GM13977 (cell line): ENCODE data around the gene RIMS4.

Experiments used
- DNase-seq: peaks from one replicate; pipeline ENCODE4 v3.0.0; 2012; ENCODE audit warnings: low spot score
- CTCF ChIP-seq: IDR thresholded peaks from 2 replicates; pipeline ENCODE4 v1.5.1; 2012; ENCODE audit warnings: mild to moderate bottlenecking, control low read depth; ENCODE audit not compliant: insufficient read depth; ENCODE audit errors: extremely low read depth, missing control alignments
- in situ Hi-C: fragments of 300-500 bp; cut with MboI; formaldehyde crosslinking; loops from one replicate; pipeline ENCODE4 v1.12.0; 2022; ENCODE audit warnings: low sequenced_read_pairs, low pct_unique_long_range_greater_than_20kb, mixed read lengths, inconsistent platforms; ENCODE audit not compliant: unreplicated experiment

Gene RIMS4

GRCh38 chr20:44727651-44728050, 82.7 kb downstream of the RIMS4 start:
- DNase-seq: no peak
- in situ Hi-C loops: no loop called here
- TF ChIP-seq CTCF: no peak

GRCh38 chr20:44727039-44727438, 83.3 kb downstream of the RIMS4 start:
- DNase-seq: no peak
- TF ChIP-seq CTCF: no peak
- in situ Hi-C loops: no loop called here

DNA sequence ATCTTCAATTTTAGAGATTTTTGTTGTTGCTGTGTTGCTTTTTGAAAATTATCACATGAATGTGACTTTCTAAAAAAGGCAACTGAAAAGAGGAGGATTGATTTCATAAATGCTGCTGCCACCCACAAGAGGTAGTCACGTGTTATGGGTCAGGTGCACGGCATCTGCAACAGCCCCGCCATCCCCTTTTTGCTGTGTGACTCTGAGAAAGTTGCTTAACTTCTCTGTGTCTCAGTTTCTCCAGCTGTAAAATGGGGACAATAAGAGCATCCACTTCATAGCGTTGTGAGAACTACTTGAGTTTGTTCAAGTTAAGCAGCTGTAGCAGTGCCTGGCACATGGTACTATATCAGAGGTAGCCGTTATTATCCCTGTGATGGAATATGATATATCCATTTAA, 84.5 kb downstream of the RIMS4 start:
- TF ChIP-seq CTCF: no peak
- in situ Hi-C loops: no loop called here
- no peak for DNase-seq

DNA sequence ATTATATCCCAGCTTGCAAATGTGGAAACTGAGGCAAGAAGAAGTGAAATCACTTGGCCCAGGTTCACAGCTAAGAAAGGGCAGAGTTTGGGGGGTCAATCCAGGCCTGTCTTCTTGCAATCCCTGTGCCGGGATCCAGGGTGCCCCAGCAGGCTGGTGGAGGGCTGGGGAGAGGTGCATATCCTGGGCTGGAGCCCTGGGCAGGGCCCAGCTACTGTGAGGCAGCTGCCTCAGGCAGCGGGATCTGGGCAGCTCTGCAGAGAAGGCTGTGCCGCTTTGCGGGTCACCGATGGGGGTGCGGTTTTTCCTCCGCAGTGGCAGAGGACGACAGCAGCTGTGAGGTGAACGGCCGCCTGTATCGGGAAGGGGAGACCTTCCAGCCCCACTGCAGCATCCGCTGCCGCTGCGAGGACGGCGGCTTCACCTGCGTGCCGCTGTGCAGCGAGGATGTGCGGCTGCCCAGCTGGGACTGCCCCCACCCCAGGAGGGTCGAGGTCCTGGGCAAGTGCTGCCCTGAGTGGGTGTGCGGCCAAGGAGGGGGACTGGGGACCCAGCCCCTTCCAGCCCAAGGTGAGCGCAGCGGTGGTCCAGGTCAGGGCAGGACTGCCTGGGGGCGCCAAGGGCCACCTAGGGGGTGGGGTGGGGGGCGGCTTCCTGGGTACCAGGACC, 85.8 kb downstream of the RIMS4 start:
- in situ Hi-C loops: no loop called here
- TF ChIP-seq CTCF: no peak

GRCh38 chr20:44723798-44724362, 86.5 kb downstream of the RIMS4 start:
- no peak for TF ChIP-seq CTCF
- in situ Hi-C loops: no loop called here
- no peak for DNase-seq

More for the DNA sequence above, 85.8 kb downstream of the RIMS4 start:
- no peak for DNase-seq

DNA sequence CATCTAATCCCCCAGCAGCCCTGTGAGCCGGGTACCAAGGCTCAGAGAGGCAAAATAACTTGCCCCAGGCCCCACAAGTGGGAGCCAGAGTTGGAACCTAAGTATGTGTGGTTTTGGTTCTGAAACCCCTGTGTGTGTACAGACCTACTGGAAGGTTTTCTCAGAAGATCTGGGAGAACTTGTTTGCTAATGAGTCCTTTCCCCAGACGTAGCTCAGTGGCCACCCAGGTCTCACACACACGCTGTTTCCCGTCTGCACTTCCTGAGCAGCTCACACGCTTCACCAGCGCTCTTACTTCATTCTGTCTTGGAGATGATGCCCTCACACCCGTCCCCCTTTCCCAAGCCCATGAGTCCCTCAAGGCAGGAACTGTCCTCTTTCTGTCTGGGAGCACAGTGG, 87.0 kb downstream of the RIMS4 start:
- no peak for TF ChIP-seq CTCF
- in situ Hi-C loops: no loop called here

More for the DNA sequence above, 87.0 kb downstream of the RIMS4 start:
- no peak for DNase-seq
